KG1 (cell line): ENCODE data around the gene KCND2.
"Not testable (repeated sequence)": the region's sequence is repeated elsewhere in the genome, so short reads cannot be mapped to it uniquely, and the experiment has no call there.

Source experiments
- DNase-seq: peaks from one replicate; lab custom pipeline; 2025; lab: John Stamatoyannopoulos, UW

KCND2 gene

DNA sequence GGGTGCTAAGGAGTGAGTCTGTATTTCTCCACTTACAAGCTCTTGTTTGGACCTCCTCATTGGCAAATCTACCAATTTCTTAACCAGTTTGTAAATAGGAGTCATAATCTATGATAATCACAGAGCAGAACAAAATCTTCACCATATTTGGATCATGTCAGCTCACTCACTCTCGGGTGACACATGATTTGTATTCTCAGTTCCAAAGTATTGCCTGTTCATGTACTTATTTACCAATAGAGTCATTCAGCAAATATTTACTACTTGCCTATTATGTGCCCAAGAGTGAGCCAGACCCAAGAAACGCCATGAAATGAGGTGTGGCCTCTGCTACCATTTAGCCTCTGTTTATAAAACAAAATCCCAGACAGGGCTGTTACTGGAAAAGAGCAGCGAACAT is 470.2 kb downstream of the KCND2 start:
- DNase-seq: no peak

DNA sequence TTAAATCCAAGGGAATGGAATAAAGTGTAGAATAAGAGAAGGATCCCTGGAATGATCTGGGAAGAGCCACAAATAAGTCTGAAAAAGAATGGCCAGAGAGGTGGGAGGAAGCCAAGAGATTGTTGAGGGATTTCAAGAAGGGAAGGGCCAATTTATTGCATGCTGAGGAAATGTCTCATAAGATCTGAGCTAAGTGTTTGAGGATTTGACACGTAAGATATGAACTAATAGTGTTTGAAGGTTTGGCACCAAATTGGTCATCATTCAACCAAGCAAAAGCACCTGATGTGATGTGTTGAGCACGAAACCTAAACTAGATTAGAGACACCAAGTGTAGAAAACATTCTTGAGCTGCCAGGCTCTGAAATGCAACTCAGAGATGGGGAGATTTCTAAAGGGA is 487.1 kb downstream of the KCND2 start:
- no peak for DNase-seq

DNA sequence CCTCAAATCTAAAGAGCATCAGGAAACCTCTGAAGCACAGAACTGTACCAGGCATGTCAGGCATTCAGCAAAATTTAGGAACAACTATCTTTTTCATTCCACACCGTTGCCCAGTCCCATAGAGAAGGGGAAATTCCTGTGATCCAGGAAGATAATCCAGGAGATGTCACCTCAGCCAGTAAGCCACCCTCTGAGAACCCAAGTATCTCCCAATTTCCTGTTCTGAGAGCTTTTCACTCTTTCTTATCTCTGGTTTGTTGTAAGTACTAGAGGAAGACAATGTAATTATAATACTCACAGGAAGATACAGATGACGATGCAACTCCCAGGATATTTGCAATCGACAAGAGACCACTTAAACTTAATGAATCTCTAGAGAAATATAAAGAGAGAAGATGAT is 487.9 kb downstream of the KCND2 start:
- DNase-seq: no peak

DNA sequence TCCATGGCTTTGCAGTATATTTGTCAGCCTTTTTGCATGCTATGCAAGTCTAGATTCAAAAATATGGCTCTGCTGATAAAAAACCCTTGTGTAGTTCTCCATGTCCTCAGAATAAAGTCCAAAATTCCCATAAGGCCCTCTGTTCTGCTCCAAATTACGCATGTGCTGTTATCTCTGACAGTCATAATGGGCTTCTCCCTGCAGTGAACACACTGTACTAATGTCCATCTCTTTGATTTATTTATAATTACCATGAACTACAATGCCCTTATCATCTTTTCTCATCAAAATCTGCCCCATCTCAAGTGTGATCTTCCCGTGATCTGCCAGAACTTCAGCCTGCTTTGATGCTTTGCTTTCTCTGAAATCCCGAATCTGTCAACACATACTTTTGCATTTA is 497.2 kb downstream of the KCND2 start:
- no peak for DNase-seq

DNA sequence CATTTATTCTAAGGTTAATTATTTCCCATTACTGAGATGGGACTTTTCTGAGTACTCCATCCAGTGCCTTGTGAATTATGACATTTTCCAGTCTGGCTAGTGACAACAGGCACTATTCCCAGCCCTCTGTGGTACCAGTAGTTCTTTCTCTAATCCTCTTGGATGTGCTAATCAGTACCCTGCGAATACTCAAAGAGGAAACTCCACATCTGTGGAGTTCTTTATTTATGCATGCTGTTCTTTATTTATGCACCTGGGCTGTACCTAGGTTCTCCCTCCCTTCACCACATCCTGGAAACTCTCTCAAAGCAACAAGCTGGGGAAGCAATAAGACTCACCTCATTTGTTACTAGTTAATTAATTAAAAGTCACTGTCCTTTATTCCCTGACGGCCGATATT is 501.5 kb downstream of the KCND2 start:
- no peak for DNase-seq

DNA sequence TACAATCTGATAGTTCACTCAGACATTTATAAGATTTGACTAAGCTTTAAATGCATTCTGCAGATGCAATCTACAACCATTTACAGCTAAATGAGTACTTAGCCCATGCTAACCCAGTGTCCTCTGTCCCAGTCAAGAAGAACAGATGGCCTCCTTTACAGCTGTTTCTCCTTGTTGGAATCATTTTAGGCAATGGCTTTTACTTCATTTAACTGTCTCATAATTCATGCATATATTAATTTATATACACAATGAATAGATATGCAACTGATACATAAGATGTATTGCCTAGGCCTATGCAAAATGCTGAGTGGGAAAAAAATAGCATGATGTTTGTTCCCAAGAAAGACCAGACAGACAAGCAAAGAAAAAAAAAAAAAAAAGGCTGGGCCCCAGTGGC is 502.8 kb downstream of the KCND2 start:
- no peak for DNase-seq

DNA sequence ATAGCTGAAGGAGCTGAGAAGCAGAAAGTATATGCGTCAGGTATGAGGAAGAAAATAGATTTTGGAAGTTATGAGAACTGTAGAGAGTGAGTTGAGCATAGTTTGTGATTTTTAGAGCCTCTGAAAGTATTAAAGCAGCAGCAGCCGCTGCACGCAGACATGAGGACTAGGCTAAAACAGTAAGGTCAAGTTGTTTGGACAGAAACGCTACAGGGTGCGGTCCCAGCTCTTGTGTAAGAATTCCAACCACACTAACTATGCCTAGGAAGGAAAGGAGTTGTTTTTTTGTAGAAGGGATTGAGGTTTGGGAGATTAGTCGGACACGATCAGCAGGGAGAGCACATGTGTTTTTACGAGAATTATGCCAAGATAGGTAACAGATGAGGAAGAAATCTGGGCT is 506.1 kb downstream of the KCND2 start:
- DNase-seq: not testable (repeated sequence)

DNA sequence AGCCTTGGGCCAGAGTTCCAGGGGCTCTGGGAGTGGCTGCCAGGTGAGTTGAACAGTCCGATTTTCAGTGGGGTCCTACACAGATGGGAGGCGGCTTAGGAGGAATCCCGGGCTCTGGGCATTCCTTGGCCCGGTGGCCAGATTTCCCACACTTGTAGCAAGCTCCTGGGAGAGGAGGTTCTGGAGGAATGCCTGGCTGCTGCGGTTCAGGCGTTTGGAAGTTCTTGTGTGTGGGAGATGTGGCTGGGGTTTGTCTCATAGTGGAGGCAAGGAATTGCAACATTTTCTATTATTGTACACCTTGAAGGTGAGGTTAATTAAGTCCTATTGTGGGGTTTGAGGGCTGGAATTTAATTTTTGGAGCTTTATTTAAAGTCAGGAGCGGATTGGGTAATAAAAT is 507.5 kb downstream of the KCND2 start:
- not testable (repeated sequence) for DNase-seq

DNA sequence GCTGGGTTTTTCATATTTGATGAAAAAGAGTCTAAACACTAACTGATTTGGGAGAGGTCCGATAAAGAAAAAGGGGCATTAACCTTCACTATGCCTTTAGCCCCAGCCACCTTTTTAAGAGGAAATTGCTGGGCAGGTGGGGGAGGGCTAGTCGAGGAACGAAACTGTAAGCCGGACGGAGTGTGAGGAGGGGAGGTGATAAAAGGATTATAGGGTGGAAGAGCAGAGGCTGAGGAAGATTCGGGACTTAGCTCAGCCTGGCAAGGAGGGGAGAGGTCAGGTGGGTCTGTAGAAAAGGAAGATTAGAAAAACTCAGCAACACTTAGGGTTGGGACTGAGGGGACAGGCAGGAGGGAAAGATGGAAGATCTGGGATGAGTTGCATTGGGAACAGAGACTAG is 508.0 kb downstream of the KCND2 start:
- no peak for DNase-seq

DNA sequence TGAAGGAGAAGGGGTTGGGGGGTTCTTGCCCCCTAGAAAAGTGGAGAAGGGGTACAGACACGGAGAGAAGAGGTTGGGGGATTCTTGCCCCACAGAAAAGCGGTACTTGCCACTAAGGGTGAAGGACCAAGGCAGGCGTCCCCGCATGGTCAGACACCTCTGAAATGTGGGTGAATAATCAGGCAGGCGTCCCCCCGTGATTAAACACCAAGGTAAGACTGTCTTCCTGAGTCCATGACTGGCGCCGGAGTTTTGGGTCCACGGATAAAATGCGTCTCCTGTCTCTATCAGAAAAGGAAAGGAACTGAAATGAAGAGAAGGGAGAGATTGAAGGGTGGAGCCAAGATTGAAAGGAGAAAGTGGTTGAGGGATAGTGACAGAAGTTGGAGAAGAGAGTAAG is 508.9 kb downstream of the KCND2 start:
- not testable (repeated sequence) for DNase-seq

DNA sequence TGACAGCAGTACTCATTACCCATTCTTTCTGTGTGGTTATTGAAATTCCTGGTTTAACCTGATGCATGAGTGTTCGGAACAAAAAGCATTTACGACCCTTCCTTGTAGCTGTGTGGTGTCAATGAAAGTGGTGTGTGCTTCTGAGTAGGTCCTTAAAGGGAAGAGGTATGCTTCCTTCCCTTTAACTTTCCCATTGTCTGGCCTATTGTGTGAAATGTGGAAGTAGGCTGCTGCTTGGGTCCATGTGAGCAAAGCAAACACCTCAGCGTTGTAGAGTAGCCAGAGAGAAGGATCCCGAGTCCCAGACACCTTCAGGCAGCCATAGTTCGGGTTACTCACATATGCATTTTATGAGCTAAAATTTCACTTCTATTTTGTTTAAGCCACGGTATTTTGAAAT is 510.3 kb downstream of the KCND2 start:
- DNase-seq: no peak

DNA sequence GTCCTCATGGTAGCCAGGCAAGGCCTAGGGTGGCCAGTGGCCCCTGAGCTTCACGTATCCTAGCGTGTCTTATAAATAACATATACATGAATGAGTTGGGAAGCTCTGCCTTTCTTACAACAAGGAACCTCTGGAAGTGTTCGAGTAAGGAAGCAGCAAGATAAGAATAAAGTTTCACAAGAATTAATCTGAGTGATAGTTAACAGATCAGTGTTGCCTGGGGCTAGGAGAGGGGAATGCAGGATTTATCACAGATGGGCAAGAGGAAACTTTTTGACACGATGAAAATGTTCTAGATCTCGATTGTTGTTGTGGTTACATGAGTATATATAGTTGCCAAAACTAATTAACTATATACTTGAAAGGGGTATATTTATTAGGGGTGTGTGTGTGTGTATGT is 510.7 kb downstream of the KCND2 start:
- DNase-seq: no peak

DNA sequence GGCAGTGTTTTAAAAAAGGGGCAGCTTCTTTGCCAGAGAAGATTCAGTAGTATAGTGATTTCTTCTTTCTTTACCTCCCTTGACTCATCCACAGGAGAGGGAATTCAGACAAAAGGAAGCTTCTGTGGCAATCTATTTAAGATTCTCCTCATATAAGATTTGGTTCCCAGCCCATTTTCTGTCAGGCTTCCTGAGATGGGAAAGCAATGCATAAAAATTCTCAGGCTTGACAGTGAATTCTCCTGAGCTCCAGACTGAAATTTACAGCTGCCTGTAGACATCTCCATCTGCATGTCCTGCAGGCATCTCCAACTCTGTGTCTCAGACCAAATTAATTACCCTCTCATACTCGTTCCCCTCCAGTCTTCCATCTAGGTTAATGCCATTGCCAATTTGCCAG is 512.1 kb downstream of the KCND2 start:
- no peak for DNase-seq

DNA sequence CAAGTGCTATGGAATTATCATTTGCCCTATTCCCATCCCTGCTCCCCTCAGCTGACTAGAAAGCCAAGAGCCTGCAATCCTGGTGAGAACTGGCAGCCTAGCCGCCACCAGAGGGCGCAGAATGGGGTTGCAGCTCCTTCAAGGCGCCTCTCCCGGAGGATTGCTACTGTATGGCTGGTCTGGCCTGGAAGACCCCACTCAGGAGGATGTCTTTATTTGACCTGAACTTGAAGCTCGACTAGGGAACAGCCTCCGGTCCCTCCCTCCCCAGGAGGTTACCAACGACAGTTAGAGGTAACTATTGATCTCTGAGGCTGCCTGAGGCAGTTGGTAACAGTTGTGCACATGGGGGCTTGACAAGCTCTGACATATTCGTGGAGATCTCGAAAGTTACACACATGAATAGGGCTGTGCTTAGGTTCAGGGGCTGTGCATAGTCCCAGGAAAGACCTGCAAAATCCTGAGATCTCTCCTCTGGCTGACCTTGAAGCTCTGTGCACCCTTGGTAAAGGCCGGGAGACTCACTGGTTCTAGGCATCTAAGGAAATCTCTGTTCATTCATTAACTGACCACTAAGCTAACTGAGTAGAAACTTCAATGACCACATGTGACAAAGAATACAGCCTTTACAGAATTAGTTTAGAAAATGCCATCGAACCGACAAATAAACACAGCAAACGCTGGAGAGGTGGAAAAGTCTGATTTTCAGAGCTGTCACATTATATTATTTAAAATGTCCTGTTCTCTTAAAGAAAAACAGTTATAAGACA is 519.3 kb downstream of the KCND2 start:
- DNase-seq: peak; percentile 41

DNA sequence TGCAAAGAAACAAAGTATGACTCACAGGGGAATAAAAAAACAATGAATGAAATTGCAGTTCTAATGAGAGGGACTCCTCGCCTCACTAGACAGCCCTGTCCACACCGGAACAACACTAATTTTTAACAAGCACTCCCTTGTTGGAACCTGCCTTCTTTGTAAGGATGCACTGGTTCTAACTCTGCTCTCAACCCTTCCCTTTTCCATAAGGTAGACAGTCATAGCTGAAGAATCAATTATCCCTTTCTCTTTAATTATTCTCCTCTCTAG is 519.8 kb downstream of the KCND2 start:
- DNase-seq: no peak

DNA sequence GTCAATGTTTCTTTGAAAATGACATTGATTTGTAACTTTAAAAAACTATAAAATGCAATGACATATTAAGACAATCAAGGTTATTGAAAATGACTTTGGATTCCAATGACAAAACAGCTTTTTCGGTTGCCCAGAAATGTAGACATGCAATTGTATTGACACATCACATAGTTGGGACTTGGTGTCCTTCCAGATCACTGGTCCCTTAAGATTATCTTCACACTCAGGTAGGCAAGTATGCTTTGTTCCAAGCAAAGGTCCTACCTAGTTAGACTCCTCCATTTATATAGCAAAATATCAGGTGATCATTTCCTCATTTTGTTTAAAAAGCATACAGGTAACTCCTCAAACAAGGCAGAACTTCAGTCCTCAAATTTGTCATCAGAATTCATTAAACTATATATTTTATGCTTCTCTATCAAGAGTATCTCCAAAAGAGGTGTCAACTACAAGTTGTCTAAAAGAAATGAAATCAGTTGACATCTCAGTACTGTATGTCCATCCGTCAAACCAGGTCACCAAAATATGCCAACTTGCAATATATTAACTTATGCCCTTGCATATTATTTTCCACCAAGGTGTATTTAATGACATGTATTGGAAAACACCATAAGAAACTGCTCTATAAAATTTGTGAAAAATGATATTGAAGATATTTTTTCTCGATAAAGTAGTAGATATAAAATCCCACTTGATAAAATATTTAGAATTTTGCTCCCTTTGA is 520.4 kb downstream of the KCND2 start:
- DNase-seq: no peak

DNA sequence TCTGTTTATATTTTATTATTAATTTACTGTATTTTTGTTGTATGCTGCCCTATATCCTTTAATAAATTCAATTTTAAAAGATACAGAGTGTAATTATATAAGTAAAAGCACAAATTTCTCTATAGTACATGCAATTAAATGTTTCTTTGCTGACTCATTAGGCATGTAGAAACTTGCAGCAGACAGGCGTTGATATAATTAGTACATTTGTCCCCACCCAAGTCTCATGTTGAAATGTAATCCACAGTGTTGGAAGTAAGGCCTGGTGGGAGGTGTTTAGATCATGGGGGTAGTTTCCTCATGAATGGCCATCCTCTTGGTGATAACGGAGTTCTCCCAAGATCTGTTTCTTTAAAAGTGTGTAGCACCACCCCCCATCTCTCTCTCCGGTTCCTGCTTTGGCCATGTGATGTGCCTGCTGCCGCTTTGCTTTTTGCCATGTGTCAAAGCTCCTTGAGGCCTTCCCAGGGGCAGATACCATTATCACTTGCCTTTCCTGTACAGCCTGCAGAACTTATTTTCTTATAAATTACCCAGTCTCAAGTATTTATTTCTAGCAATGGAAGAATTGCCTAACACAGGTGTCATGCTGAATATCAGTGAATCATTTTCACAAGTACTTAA is 521.2 kb downstream of the KCND2 start:
- no peak for DNase-seq

DNA sequence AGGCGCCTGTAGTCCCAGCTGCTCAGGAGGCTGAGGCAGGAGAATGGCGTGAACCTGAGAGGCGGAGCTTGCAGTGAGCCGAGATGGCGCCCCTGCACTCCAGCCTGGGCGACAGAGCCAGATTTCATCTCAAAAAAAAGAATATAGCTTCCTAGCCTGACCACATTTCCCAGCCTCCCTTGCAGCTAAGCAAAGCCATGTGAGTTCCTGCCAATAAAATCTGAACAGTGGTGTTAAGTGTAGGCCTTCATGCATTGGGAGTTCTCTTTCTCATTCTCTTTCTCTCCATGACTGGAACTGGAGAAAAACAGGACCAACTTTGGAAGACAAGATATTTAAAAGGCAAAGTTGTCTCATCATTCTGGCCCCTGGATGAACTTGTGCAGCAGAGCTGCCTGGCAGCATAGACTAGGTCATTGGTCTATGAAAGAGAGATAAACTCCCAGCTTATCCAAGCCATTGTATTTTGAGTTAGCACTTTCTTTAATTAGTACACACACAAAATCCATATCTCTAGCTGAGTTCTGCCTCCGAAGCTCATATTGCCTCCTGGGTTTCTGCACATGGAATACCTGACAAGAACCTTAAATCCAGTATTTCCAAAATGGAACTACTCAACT is 524.2 kb downstream of the KCND2 start:
- DNase-seq: no peak

DNA sequence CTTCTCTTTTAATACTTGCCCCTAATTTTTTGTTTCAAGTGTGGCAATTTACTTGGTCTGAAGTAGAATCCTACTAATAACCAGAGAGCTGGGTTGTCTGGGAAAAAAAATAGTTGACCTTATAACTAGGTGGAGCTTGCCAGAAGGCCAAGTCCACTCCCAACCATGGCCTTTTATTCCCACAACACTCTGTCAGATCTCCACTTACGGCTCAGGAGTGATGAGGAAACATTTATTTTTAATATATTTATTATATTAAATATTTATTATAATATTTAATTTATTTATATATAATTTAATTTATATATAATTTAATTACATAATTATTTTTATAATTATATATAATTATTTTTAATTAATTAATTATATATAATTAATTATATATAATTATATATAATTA is 526.2 kb downstream of the KCND2 start:
- no peak for DNase-seq
